ENCODE results near the gene MARCHF3.

Gene MARCHF3

GRCh38 chr5:126831156-126831555 lies 199.2 kb downstream of the MARCHF3 start:
- Histone ChIP-seq H3K23ac (ENCODE audit: low read length) (no peak overlapping the region), H3K79me1 (ENCODE audit: low read length) (no peaks in the 10 kb centered on the region), H3K36me3 (ENCODE audit: control insufficient read depth in 1 of 2, insufficient read depth in 2 of 2, low read length in 2 of 2) (peaks cover 26 to 42% of the 10 kb centered on the region in 2 experiments), H4K8ac (ENCODE audit: low read depth, low read length) (no peak overlapping the region), H4K12ac (ENCODE audit: low read depth, low read length) (no peak overlapping the region), H3K79me2 (ENCODE audit: control insufficient read depth, insufficient read depth, low read length, poor library complexity) (no peaks in the 10 kb centered on the region), H2BK120ac (ENCODE audit: insufficient read depth, low read length, poor library complexity) (no peak overlapping the region), H3K4ac (ENCODE audit: low read depth, low read length) (no peak overlapping the region), H3K14ac (ENCODE audit: low read length) (no peak overlapping the region), H2BK12ac (ENCODE audit: low read length) (no peak overlapping the region), H3K4me3 (ENCODE audit: low read depth, low read length) (no peak overlapping the region), H3K4me1 (ENCODE audit: control insufficient read depth in 1 of 2, insufficient read depth in 2 of 2, low read length in 2 of 2) (no peaks in the 10 kb centered on the region), H2BK5ac (ENCODE audit: low read depth, low read length, poor library complexity) (no peak overlapping the region), H2AFZ (ENCODE audit: insufficient read depth, low read length, poor library complexity) (no peak overlapping the region), H3K9me3 (ENCODE audit: insufficient read depth, low read depth, low read length) (no peaks in the 10 kb centered on the region), H3K4me2 (ENCODE audit: low read length) (no peak overlapping the region), H2AK5ac (ENCODE audit: low read length) (no peak overlapping the region), H3K27me3 (ENCODE audit: insufficient read depth, low read length) (no peaks in the 10 kb centered on the region), H3K27ac (ENCODE audit: low read depth, low read length) (no peak overlapping the region), H4K91ac (ENCODE audit: low read depth, low read length) (no peak overlapping the region), H3K18ac (ENCODE audit: low read length) (no peak overlapping the region), H3K9ac (ENCODE audit: low read length) (no peak overlapping the region)
- no peak for DNase-seq
- no CpG with 5 or more reads among the region's 1 CpG for WGBS (ENCODE audit: extremely low coverage, insufficient coverage, insufficient read length)

GRCh38 chr5:126830061-126830460 lies 200.3 kb downstream of the MARCHF3 start:
- H3K79me1 ChIP-seq (ENCODE audit: low read length): no peaks in the 10 kb centered on the region
- no peak overlapping the region for H2BK12ac ChIP-seq (ENCODE audit: low read length)
- no peaks in the 10 kb centered on the region for H3K4me1 ChIP-seq (ENCODE audit: control insufficient read depth in 1 of 2, insufficient read depth in 2 of 2, low read length in 2 of 2)
- no peak overlapping the region for H2AK5ac ChIP-seq (ENCODE audit: low read length)
- H2AFZ ChIP-seq (ENCODE audit: insufficient read depth, low read length, poor library complexity): no peak overlapping the region
- H3K27me3 ChIP-seq (ENCODE audit: insufficient read depth, low read length): no peaks in the 10 kb centered on the region
- WGBS (ENCODE audit: extremely low coverage, insufficient coverage, insufficient read length): no CpG with 5 or more reads among the region's 5 CpGs
- H3K27ac ChIP-seq (ENCODE audit: low read depth, low read length): no peak overlapping the region
- H3K79me2 ChIP-seq (ENCODE audit: control insufficient read depth, insufficient read depth, low read length, poor library complexity): no peaks in the 10 kb centered on the region
- peaks cover 28 to 45% of the 10 kb centered on the region in 2 experiments for H3K36me3 ChIP-seq (ENCODE audit: control insufficient read depth in 1 of 2, insufficient read depth in 2 of 2, low read length in 2 of 2)
- H3K9me3 ChIP-seq (ENCODE audit: insufficient read depth, low read depth, low read length): no peaks in the 10 kb centered on the region
- no peak overlapping the region for H3K23ac ChIP-seq (ENCODE audit: low read length)
- H2BK120ac ChIP-seq (ENCODE audit: insufficient read depth, low read length, poor library complexity): no peak overlapping the region
- H3K4ac ChIP-seq (ENCODE audit: low read depth, low read length): no peak overlapping the region
- H4K91ac ChIP-seq (ENCODE audit: low read depth, low read length): no peak overlapping the region
- no peak overlapping the region for H4K12ac ChIP-seq (ENCODE audit: low read depth, low read length)
- DNase-seq: no peak
- no peak overlapping the region for H4K8ac ChIP-seq (ENCODE audit: low read depth, low read length)
- no peak overlapping the region for H3K9ac ChIP-seq (ENCODE audit: low read length)
- no peak overlapping the region for H2BK5ac ChIP-seq (ENCODE audit: low read depth, low read length, poor library complexity)
- H3K18ac ChIP-seq (ENCODE audit: low read length): no peak overlapping the region
- no peak overlapping the region for H3K4me2 ChIP-seq (ENCODE audit: low read length)
- no peak overlapping the region for H3K4me3 ChIP-seq (ENCODE audit: low read depth, low read length)
- H3K14ac ChIP-seq (ENCODE audit: low read length): no peak overlapping the region

- Histone ChIP-seq H3K14ac (ENCODE audit: low read length) (no peak overlapping the region), H3K4ac (ENCODE audit: low read depth, low read length) (no peak overlapping the region), H2BK120ac (ENCODE audit: insufficient read depth, low read length, poor library complexity) (no peak overlapping the region), H3K9ac (ENCODE audit: low read length) (no peak overlapping the region), H2BK12ac (ENCODE audit: low read length) (no peak overlapping the region), H2BK5ac (ENCODE audit: low read depth, low read length, poor library complexity) (no peak overlapping the region), H3K79me1 (ENCODE audit: low read length) (no peaks in the 10 kb centered on the region), H4K91ac (ENCODE audit: low read depth, low read length) (no peak overlapping the region), H2AFZ (ENCODE audit: insufficient read depth, low read length, poor library complexity) (no peak overlapping the region), H3K18ac (ENCODE audit: low read length) (no peak overlapping the region), H4K12ac (ENCODE audit: low read depth, low read length) (no peak overlapping the region), H4K8ac (ENCODE audit: low read depth, low read length) (no peak overlapping the region), H3K4me1 (ENCODE audit: control insufficient read depth in 1 of 2, insufficient read depth in 2 of 2, low read length in 2 of 2) (no peaks in the 10 kb centered on the region), H3K4me3 (ENCODE audit: low read depth, low read length) (no peak overlapping the region), H3K23ac (ENCODE audit: low read length) (no peak overlapping the region), H3K36me3 (ENCODE audit: control insufficient read depth in 1 of 2, insufficient read depth in 2 of 2, low read length in 2 of 2) (peaks cover 26 to 42% of the 10 kb centered on the region in 2 experiments), H3K79me2 (ENCODE audit: control insufficient read depth, insufficient read depth, low read length, poor library complexity) (no peaks in the 10 kb centered on the region), H3K27ac (ENCODE audit: low read depth, low read length) (no peak overlapping the region), H3K27me3 (ENCODE audit: insufficient read depth, low read length) (no peaks in the 10 kb centered on the region), H3K9me3 (ENCODE audit: insufficient read depth, low read depth, low read length) (no peaks in the 10 kb centered on the region), H3K4me2 (ENCODE audit: low read length) (no peak overlapping the region), H2AK5ac (ENCODE audit: low read length) (no peak overlapping the region)
- no peak for DNase-seq
- WGBS (ENCODE audit: extremely low coverage, insufficient coverage, insufficient read length): no CpG with 5 or more reads among the region's 5 CpGs
These were observed 201.3 kb downstream of the MARCHF3 start for GRCh38 chr5:126829098-126829497.

- no peak overlapping the region for H3K9ac ChIP-seq (ENCODE audit: low read length)
- no peak overlapping the region for H3K18ac ChIP-seq (ENCODE audit: low read length)
- no peak overlapping the region for H2AFZ ChIP-seq (ENCODE audit: insufficient read depth, low read length, poor library complexity)
- no CpG with 5 or more reads among the region's 3 CpGs for WGBS (ENCODE audit: extremely low coverage, insufficient coverage, insufficient read length)
- peaks cover 26 to 36% of the 10 kb centered on the region in 2 experiments for H3K36me3 ChIP-seq (ENCODE audit: control insufficient read depth in 1 of 2, insufficient read depth in 2 of 2, low read length in 2 of 2)
- no peak overlapping the region for H3K23ac ChIP-seq (ENCODE audit: low read length)
- H3K4ac ChIP-seq (ENCODE audit: low read depth, low read length): no peak overlapping the region
- H2BK120ac ChIP-seq (ENCODE audit: insufficient read depth, low read length, poor library complexity): no peak overlapping the region
- H3K4me3 ChIP-seq (ENCODE audit: low read depth, low read length): no peak overlapping the region
- H3K27me3 ChIP-seq (ENCODE audit: insufficient read depth, low read length): no peaks in the 10 kb centered on the region
- no peaks in the 10 kb centered on the region for H3K79me2 ChIP-seq (ENCODE audit: control insufficient read depth, insufficient read depth, low read length, poor library complexity)
- no peak overlapping the region for H3K27ac ChIP-seq (ENCODE audit: low read depth, low read length)
- no peak overlapping the region for H4K8ac ChIP-seq (ENCODE audit: low read depth, low read length)
- H3K4me1 ChIP-seq (ENCODE audit: control insufficient read depth in 1 of 2, insufficient read depth in 2 of 2, low read length in 2 of 2): no peaks in the 10 kb centered on the region
- no peaks in the 10 kb centered on the region for H3K9me3 ChIP-seq (ENCODE audit: insufficient read depth, low read depth, low read length)
- no peak overlapping the region for H4K12ac ChIP-seq (ENCODE audit: low read depth, low read length)
- no peak overlapping the region for H2BK5ac ChIP-seq (ENCODE audit: low read depth, low read length, poor library complexity)
- no peak overlapping the region for H2BK12ac ChIP-seq (ENCODE audit: low read length)
- no peak overlapping the region for H4K91ac ChIP-seq (ENCODE audit: low read depth, low read length)
- no peak for DNase-seq
- no peak overlapping the region for H2AK5ac ChIP-seq (ENCODE audit: low read length)
- no peak overlapping the region for H3K4me2 ChIP-seq (ENCODE audit: low read length)
- H3K79me1 ChIP-seq (ENCODE audit: low read length): no peaks in the 10 kb centered on the region
- H3K14ac ChIP-seq (ENCODE audit: low read length): no peak overlapping the region
These were observed 203.6 kb downstream of the MARCHF3 start for GRCh38 chr5:126826619-126827215.
